Measurements from ENCODE around the gene SKP1.

Gene SKP1

DNA sequence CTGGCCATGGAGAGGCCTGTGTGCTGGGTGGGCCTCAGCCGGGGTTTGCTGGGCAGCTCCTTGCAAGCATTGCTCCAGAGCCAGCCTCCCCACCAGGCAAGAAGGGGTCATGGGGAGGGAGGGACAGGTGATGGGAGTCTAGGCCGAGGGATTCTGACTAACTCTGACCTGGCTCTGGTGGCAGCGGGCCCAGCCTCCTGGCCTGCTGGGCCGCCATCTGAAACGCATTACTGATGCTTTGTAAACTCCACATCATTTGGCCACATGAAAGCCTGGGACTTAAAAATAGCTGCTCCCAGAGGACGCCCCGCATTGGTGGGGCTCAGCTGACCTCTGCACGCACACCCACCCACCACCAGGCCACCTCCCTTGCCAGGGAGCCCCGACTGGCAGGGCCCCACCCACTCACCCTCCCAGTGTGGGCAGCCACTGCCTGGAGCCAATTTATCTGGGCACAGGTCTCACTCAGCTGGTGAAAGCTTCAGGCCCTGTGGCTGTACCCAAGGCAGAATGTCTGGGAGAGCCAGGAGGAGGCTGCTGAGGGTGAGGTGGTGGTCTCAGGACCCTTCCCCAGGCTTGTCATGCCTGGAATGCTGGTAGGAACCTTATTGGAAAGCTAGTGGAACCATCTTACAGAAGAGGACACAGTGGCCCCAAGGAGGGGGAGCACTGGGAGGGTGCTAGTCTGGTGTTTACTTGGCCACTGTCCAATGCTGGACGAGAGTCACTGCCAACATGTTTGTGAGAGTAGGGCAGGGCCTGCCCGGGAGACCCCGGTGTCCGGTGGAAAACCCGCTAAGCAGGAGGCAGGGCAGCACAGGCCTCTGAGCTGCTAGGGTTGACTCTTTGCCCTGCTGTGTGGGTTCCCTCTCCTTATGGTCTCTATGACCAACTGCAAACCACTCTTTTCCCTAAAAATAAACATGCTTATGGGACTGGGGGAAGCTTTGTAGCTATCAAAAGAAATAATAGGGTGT lies 51.4 kb downstream of the SKP1 start:
- Histone ChIP-seq H3K9me2 (replicated peaks; ENCODE audit: control insufficient read depth, low read length) (no peaks in the 10 kb centered on the region), H3K9me3 (ENCODE audit: control insufficient read depth, insufficient read depth, low read length) (no peaks in the 10 kb centered on the region), H3K36me3 (ENCODE audit: control insufficient read depth, low read length) (no peaks in the 10 kb centered on the region), H3K4me1 (ENCODE audit: control insufficient read depth, low read length) (peaks cover 9% of the 10 kb centered on the region), H3K4me2 (ENCODE audit: low read length) (no peak overlapping the region), H3F3A (ENCODE audit: control insufficient read depth, insufficient read depth) (no peaks in the 10 kb centered on the region), H3K79me2 (ENCODE audit: control insufficient read depth, low read length) (no peaks in the 10 kb centered on the region), H3K27ac (ENCODE audit: low read depth, low read length) (no peak overlapping the region), H3K27me3 (ENCODE audit: control insufficient read depth, low read length) (peaks cover 7% of the 10 kb centered on the region; the same call in 1 of the 2 replicates), H4K20me1 (ENCODE audit: control insufficient read depth, insufficient read depth, low read depth, low read length) (peaks cover 6% of the 10 kb centered on the region; the same call in 1 of the 2 replicates), H3K4me3 (ENCODE audit: low read length) (no peak overlapping the region)
- no peak for TF ChIP-seq CTCF (IDR thresholded peaks at IDR 0.05; ENCODE audit: low read depth, low read length, poor library complexity, severe bottlenecking)
- no peak for TF ChIP-seq EZH2phosphoT487 (IDR thresholded peaks at IDR 0.05; ENCODE audit: borderline replicate concordance, low read length)

DNA sequence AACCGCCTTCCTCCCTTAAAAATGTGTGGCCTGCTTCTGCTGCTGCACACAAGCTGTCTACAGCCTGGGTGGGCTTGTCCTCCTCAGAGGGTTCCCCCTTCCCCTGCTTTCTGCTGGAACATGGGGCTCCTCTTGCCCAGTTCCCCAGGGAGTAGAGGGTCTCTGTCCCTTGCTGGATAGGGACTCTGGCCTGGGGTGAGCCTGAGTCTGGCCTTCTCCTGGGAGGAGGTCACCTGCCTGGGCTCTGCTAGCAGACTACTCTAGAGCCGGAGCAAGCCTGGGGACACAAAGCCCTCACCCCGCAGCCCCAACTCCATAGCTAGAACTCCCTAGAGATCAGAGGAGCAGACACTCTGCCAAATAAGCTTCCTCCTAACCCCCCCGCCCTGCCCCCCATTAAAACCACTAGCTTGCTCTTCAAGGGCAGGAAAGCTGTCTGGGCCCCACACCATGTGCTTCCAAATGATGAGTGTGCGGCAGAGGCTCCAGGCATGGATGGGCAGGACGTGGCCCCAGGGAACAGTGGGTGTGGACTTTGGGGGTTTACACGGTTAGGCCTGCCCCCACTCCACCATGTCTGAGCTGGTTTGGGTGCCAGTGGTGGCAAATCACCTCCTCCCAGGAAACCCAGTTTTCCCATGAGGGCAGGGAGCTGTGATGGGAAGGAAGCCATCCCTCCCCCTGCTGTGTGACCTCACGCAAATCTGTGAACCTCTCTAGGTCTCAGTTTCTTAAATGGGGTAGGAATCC lies 52.3 kb downstream of the SKP1 start:
- Histone ChIP-seq H3K36me3 (ENCODE audit: control insufficient read depth, low read length) (no peaks in the 10 kb centered on the region), H4K20me1 (ENCODE audit: control insufficient read depth, insufficient read depth, low read depth, low read length) (peaks cover 6% of the 10 kb centered on the region; the same call in 1 of the 2 replicates), H3K4me3 (ENCODE audit: low read length) (no peak overlapping the region), H3K9me3 (ENCODE audit: control insufficient read depth, insufficient read depth, low read length) (no peaks in the 10 kb centered on the region), H3F3A (ENCODE audit: control insufficient read depth, insufficient read depth) (no peaks in the 10 kb centered on the region), H3K9me2 (replicated peaks; ENCODE audit: control insufficient read depth, low read length) (no peaks in the 10 kb centered on the region), H3K79me2 (ENCODE audit: control insufficient read depth, low read length) (no peaks in the 10 kb centered on the region), H3K27me3 (ENCODE audit: control insufficient read depth, low read length) (peaks cover 7% of the 10 kb centered on the region; the same call in 1 of the 2 replicates), H3K4me1 (ENCODE audit: control insufficient read depth, low read length) (peaks cover 9% of the 10 kb centered on the region), H3K27ac (ENCODE audit: low read depth, low read length) (no peak overlapping the region), H3K4me2 (ENCODE audit: low read length) (no peak overlapping the region)
- TF ChIP-seq CTCF (IDR thresholded peaks at IDR 0.05; ENCODE audit: low read depth, low read length, poor library complexity, severe bottlenecking): no peak
- no peak for TF ChIP-seq EZH2phosphoT487 (IDR thresholded peaks at IDR 0.05; ENCODE audit: borderline replicate concordance, low read length)

- Histone ChIP-seq H3K4me3 (ENCODE audit: low read length) (no peak overlapping the region), H3K9me3 (ENCODE audit: control insufficient read depth, insufficient read depth, low read length) (no peaks in the 10 kb centered on the region), H3K9me2 (replicated peaks; ENCODE audit: control insufficient read depth, low read length) (no peaks in the 10 kb centered on the region), H3K4me1 (ENCODE audit: control insufficient read depth, low read length) (peaks cover 9% of the 10 kb centered on the region), H3K79me2 (ENCODE audit: control insufficient read depth, low read length) (no peaks in the 10 kb centered on the region), H3K36me3 (ENCODE audit: control insufficient read depth, low read length) (no peaks in the 10 kb centered on the region), H3K27me3 (ENCODE audit: control insufficient read depth, low read length) (peaks cover 9% of the 10 kb centered on the region; the same call in 1 of the 2 replicates), H3K27ac (ENCODE audit: low read depth, low read length) (no peak overlapping the region), H3K4me2 (ENCODE audit: low read length) (no peak overlapping the region), H4K20me1 (ENCODE audit: control insufficient read depth, insufficient read depth, low read depth, low read length) (peaks cover 6% of the 10 kb centered on the region; the same call in 1 of the 2 replicates), H3F3A (ENCODE audit: control insufficient read depth, insufficient read depth) (no peaks in the 10 kb centered on the region)
- TF ChIP-seq EZH2phosphoT487 (IDR thresholded peaks at IDR 0.05; ENCODE audit: borderline replicate concordance, low read length) (no peak), CTCF (IDR thresholded peaks at IDR 0.05; ENCODE audit: low read depth, low read length, poor library complexity, severe bottlenecking) (no peak)
These were observed 53.4 kb downstream of the SKP1 start for GRCh38 chr5:134123360-134123759.

Data from DOHH2 (cell line).